ENCODE results near the gene NR6A1. TPM values are rescaled to one million over a fixed set of nuclear protein-coding genes. Genes with fewer than 3 reads are reported as not detected.
A peak's percentile ranks its signal among the peaks of the same experiment; 100 is the strongest.

NR6A1 gene
- total and polyA plus RNA-seq, 2 of the 8 experiments (the other 6 are each of a cell fraction or from before 2014, with no cell fraction given): 93.2 to 237 TPM

GRCh38 chr9:124635285-124635684, 135.8 kb downstream of the NR6A1 start:
- Histone ChIP-seq H2BK20ac (ENCODE audit: low read length) (no peak overlapping the region), H3K9me3 (ENCODE audit: insufficient read depth in 2 of 2, low read depth in 1 of 2, low read length in 1 of 2) (no peaks in the 10 kb centered on the region), H2AK5ac (ENCODE audit: low read depth, low read length) (no peak overlapping the region), H3K4me3 (ENCODE audit: extremely low read depth in 1 of 4, insufficient read depth in 2 of 4, low read depth in 3 of 4, low read length in 4 of 4) (no peak overlapping the region), H4K8ac (ENCODE audit: extremely low read depth, insufficient read depth, low read length) (no peak overlapping the region), H3K27me3 (replicated peaks in 1 of 4; ENCODE audit: control insufficient read depth in 3 of 4, extremely low read depth in 1 of 4, insufficient read depth in 3 of 4, low read length in 3 of 4) (no peaks in the 10 kb centered on the region), H4K20me1 (replicated peaks in 1 of 2; ENCODE audit: control insufficient read depth in 1 of 2, insufficient read depth in 2 of 2, low read length in 2 of 2) (peaks cover 0 to 3% of the 10 kb centered on the region in 2 experiments), H2BK5ac (ENCODE audit: low read depth, low read length) (no peak overlapping the region), H3K27ac (ENCODE audit: low read depth, low read length) (no peak overlapping the region), H2BK120ac (replicated peaks; ENCODE audit: low read depth, low read length) (no peak overlapping the region), H3K4me1 (replicated peaks in 1 of 4; ENCODE audit: control insufficient read depth in 3 of 4, insufficient read depth in 4 of 4, low read length in 3 of 4) (peaks cover 0 to 3% (median 0%) of the 10 kb centered on the region in 4 experiments; a peak in 2 of 7 replicates), H2AFZ (ENCODE audit: low read length) (no peak overlapping the region), H3K23me2 (ENCODE audit: low read depth, low read length) (no peaks in the 10 kb centered on the region), H4K91ac (replicated peaks; ENCODE audit: insufficient read length, low read length) (no peak overlapping the region), H3K4me2 (ENCODE audit: insufficient read depth in 1 of 2, low read depth in 2 of 2, low read length in 2 of 2) (no peak overlapping the region), H3K14ac (ENCODE audit: insufficient read length) (no peak overlapping the region), H3K18ac (ENCODE audit: extremely low read depth, low read length) (no peak overlapping the region), H2BK12ac (ENCODE audit: low read depth, low read length) (no peak overlapping the region), H2BK15ac (ENCODE audit: low read length) (no peak overlapping the region), H3K56ac (replicated peaks; ENCODE audit: insufficient read length, low read depth, low read length) (no peak overlapping the region), H3K79me1 (ENCODE audit: low read depth, low read length) (no peaks in the 10 kb centered on the region), H3K23ac (ENCODE audit: insufficient read length) (no peak overlapping the region), H3K4ac (replicated peaks; ENCODE audit: insufficient read length, low read depth, low read length) (no peak overlapping the region), H3K36me3 (ENCODE audit: control insufficient read depth in 2 of 4, insufficient read depth in 4 of 4, low read length in 3 of 4) (no peaks in the 10 kb centered on the region), H3K79me2 (ENCODE audit: control insufficient read depth in 1 of 2, insufficient read depth in 2 of 2, low read length in 2 of 2) (peaks cover 0 to 31% of the 10 kb centered on the region in 2 experiments; a peak in 2 of 4 replicates), H3K9ac (replicated peaks in 1 of 4; ENCODE audit: extremely low read depth in 1 of 4, low read depth in 3 of 4, low read length in 3 of 4) (no peak overlapping the region), H4K5ac (ENCODE audit: insufficient read length, low read depth, low read length) (no peak overlapping the region)
- 82% methylated on average over 5 of the region's 5 CpGs; no CpG with 5 or more reads in 1 of the 2 experiments for WGBS, 2 experiments (ENCODE audit: extremely low coverage in 1 of 2, insufficient coverage in 1 of 2, insufficient read length in 1 of 2, insufficient replicate concordance in 2 of 2, low coverage in 1 of 2, low lambda C conversion rate in 2 of 2, missing lambda C conversion rate in 1 of 2)
- DNase-seq (ENCODE audit: low read depth in 1 of 2, low spot score in 2 of 2) (no peak), FAIRE-seq (no peak)
- CTCF ChIA-PET (ENCODE audit: partially characterized antibody): interaction anchor here (1.1 to 1.4 kb wide), 2 partner anchors 11 to 78 kb away, joined by 3 read pairs; no protein-coding TSS in a partner anchor
- POLR2A ChIA-PET (ENCODE audit: partially characterized antibody): interaction anchor here (1.3 kb wide), 1 partner anchor 42 kb away, joined by 4 read pairs; no protein-coding TSS in a partner anchor
- TF ChIP-seq CHD2 (IDR thresholded peaks at IDR 0.05; ENCODE audit: low read length): 0 out of 2 replicates have a peak, but pooled peaks have one; percentile 16
- TF ChIP-seq SRF (IDR thresholded peaks at IDR 0.05; ENCODE audit: low read depth, low read length): no peak
- no peak for TF ChIP-seq USF2 (IDR thresholded peaks at IDR 0.05; ENCODE audit: low read length)
- TF ChIP-seq FOSL1 (IDR thresholded peaks at IDR 0.05; ENCODE audit: insufficient read depth, low read depth, low read length): no peak
- no peak for TF ChIP-seq SAP30 (IDR thresholded peaks at IDR 0.05; ENCODE audit: insufficient read depth, insufficient replicate concordance, low read length)

All from H1 (cell line).